Measurements from ENCODE around the gene GRM7. TPM values are rescaled to one million over a fixed set of nuclear protein-coding genes. Genes with fewer than 3 reads are reported as not detected.

Gene GRM7
- total RNA-seq, 2 experiments from 2014 or later: not detected

DNA sequence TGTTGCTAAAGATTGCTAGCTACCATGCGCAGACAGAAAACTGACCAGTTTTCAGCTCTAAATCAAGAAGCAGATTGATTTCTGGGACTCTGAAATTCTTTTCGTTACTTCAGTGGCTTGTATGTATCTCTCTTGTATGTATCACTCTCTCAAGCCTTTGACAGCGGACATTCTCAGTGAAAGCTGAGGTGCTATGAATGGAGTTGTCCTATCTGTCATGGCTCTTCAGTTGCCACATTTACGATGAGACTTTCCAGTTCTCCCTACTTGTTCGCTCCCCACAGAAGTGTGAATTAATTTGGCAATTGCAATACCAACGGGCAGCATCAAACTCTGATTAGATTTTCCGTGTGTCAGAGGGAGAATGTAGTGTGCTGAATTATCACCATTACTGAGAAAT, 432.4 kb downstream of the GRM7 start:
- Mint-ChIP-seq H3K4me1 (ENCODE audit: low read depth) (no peaks in the 10 kb centered on the region), H3K4me3 (no peak overlapping the region), H3K27ac (no peak overlapping the region), H3K27me3 (no peaks in the 10 kb centered on the region), H3K9me3 (peaks cover 2% of the 10 kb centered on the region), H3K36me3 (ENCODE audit: low read depth) (no peaks in the 10 kb centered on the region)
- Histone ChIP-seq H3K27me3 (ENCODE audit: control insufficient read depth in 1 of 2, insufficient read depth in 2 of 2, low read length in 2 of 2) (no peaks in the 10 kb centered on the region), H3K36me3 (ENCODE audit: insufficient read depth, low read length) (no peaks in the 10 kb centered on the region), H3K9me3 (ENCODE audit: control insufficient read depth in 1 of 2, insufficient read depth in 1 of 2, low read length in 2 of 2) (no peaks in the 10 kb centered on the region), H3K27ac (ENCODE audit: low read depth in 1 of 2, low read length in 2 of 2) (no peak overlapping the region), H3K4me3 (ENCODE audit: low read length) (no peak overlapping the region), H3K4me1 (ENCODE audit: insufficient read depth, low read length) (no peaks in the 10 kb centered on the region)
- CTCF ChIA-PET: no interaction called here
- ATAC-seq (ENCODE audit: poor library complexity) (no peak), DNase-seq (no peak)
- intact Hi-C loops (cut with DNase I, micrococcal nuclease): no loop called here
- TF ChIP-seq, protein P1, sequence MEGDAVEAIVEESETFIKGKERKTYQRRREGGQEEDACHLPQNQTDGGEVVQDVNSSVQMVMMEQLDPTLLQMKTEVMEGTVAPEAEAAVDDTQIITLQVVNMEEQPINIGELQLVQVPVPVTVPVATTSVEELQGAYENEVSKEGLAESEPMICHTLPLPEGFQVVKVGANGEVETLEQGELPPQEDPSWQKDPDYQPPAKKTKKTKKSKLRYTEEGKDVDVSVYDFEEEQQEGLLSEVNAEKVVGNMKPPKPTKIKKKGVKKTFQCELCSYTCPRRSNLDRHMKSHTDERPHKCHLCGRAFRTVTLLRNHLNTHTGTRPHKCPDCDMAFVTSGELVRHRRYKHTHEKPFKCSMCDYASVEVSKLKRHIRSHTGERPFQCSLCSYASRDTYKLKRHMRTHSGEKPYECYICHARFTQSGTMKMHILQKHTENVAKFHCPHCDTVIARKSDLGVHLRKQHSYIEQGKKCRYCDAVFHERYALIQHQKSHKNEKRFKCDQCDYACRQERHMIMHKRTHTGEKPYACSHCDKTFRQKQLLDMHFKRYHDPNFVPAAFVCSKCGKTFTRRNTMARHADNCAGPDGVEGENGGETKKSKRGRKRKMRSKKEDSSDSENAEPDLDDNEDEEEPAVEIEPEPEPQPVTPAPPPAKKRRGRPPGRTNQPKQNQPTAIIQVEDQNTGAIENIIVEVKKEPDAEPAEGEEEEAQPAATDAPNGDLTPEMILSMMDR (IDR thresholded peaks at IDR 0.05): no peak
- POLR2A ChIA-PET: no interaction called here

DNA sequence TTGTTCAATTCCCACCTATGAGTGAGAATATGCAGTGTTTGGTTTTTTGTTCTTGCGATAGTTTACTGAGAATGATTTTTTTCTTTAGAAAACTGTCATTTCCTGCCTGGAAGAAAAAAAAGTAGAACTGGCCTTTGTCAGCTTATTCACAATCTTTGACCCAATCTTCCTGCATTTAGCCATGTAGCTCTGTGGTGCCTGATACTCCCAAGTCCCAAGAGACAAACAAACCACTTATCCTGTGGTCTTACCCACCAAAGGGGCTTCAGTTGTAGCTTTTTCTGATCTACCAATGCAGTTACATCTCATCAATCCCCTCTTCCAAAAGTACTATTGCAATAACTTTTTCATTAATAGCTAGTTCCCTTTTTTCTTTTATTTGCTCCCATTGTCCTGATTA, 444.6 kb downstream of the GRM7 start:
- H3K9me3 Mint-ChIP-seq: peaks cover 4% of the 10 kb centered on the region
- Histone ChIP-seq H3K4me3 (ENCODE audit: low read length) (no peak overlapping the region), H3K4me1 (ENCODE audit: insufficient read depth, low read length) (no peaks in the 10 kb centered on the region), H3K9me3 (ENCODE audit: control insufficient read depth in 1 of 2, insufficient read depth in 1 of 2, low read length in 2 of 2) (no peaks in the 10 kb centered on the region), H3K27me3 (ENCODE audit: control insufficient read depth in 1 of 2, insufficient read depth in 2 of 2, low read length in 2 of 2) (no peaks in the 10 kb centered on the region), H3K36me3 (ENCODE audit: insufficient read depth, low read length) (no peaks in the 10 kb centered on the region), H3K27ac (ENCODE audit: low read depth in 1 of 2, low read length in 2 of 2) (no peak overlapping the region)
- H3K27me3 Mint-ChIP-seq: peaks cover 4% of the 10 kb centered on the region
- no peaks in the 10 kb centered on the region for H3K4me1 Mint-ChIP-seq (ENCODE audit: low read depth)
- H3K27ac Mint-ChIP-seq: no peak overlapping the region
- no peak for DNase-seq
- ATAC-seq (ENCODE audit: poor library complexity): no peak
- intact Hi-C loops (cut with DNase I, micrococcal nuclease): no loop called here
- CTCF ChIA-PET: no interaction called here
- no peaks in the 10 kb centered on the region for H3K36me3 Mint-ChIP-seq (ENCODE audit: low read depth)
- TF ChIP-seq, protein P1 (IDR thresholded peaks at IDR 0.05): no peak
- H3K4me3 Mint-ChIP-seq: no peak overlapping the region
- POLR2A ChIA-PET: no interaction called here

DNA sequence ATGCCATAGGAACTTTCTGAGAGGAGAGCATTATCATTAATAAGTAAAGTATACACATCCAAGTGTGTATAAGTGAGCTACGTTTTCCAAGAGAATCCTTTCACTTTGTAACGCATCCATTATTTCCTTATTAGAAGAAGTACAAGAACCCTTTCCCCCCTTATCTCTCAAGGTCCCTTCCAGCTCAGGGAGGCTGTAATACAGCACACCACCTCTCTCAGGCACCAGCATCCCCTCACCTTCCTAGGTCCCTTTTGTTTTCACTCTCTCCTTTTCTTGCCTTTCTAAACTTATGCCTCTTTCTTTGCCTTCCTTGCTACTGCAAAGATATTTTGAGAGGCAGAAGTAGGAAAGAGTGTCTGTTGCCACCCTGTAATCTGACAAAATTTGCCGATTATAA, 446.0 kb downstream of the GRM7 start:
- Mint-ChIP-seq H3K4me3 (no peak overlapping the region), H3K27me3 (peaks cover 4% of the 10 kb centered on the region), H3K27ac (no peak overlapping the region), H3K9me3 (peaks cover 4% of the 10 kb centered on the region), H3K4me1 (ENCODE audit: low read depth) (no peaks in the 10 kb centered on the region), H3K36me3 (ENCODE audit: low read depth) (no peaks in the 10 kb centered on the region)
- Histone ChIP-seq H3K27ac (ENCODE audit: low read depth in 1 of 2, low read length in 2 of 2) (no peak overlapping the region), H3K4me3 (ENCODE audit: low read length) (no peak overlapping the region), H3K36me3 (ENCODE audit: insufficient read depth, low read length) (no peaks in the 10 kb centered on the region), H3K27me3 (ENCODE audit: control insufficient read depth in 1 of 2, insufficient read depth in 2 of 2, low read length in 2 of 2) (no peaks in the 10 kb centered on the region), H3K9me3 (ENCODE audit: control insufficient read depth in 1 of 2, insufficient read depth in 1 of 2, low read length in 2 of 2) (no peaks in the 10 kb centered on the region), H3K4me1 (ENCODE audit: insufficient read depth, low read length) (no peaks in the 10 kb centered on the region)
- no peak for DNase-seq
- ChIA-PET CTCF (no interaction called here), POLR2A (no interaction called here)
- no peak for ATAC-seq (ENCODE audit: poor library complexity)
- TF ChIP-seq, protein P1 (IDR thresholded peaks at IDR 0.05): no peak
- intact Hi-C loops (cut with DNase I, micrococcal nuclease): no loop called here
